ENCODE data around the gene FOXP1. TPM values are rescaled to one million over a fixed set of nuclear protein-coding genes. Genes with fewer than 3 reads are reported as not detected.

Gene FOXP1
- total RNA-seq, 1 donor from 2014 or later = 71.3 TPM

GRCh38 chr3:71559021-71559420, 24.5 kb downstream of the FOXP1 start:
- H3K9me3 Mint-ChIP-seq (ENCODE audit: unreplicated experiment) = no peaks in the 10 kb centered on the region
- TF ChIP-seq CTCF (IDR thresholded peaks at IDR 0.05; ENCODE audit: unreplicated experiment) = no peak
- no peaks in the 10 kb centered on the region for H3K27me3 Mint-ChIP-seq (ENCODE audit: unreplicated experiment)
- no peaks in the 10 kb centered on the region for H3K4me1 Mint-ChIP-seq (ENCODE audit: unreplicated experiment)
- no peak overlapping the region for H3K27ac Mint-ChIP-seq (ENCODE audit: unreplicated experiment)
- no peak for DNase-seq (ENCODE audit: low spot score)
- H3K36me3 Mint-ChIP-seq (ENCODE audit: low read depth, unreplicated experiment) = no peaks in the 10 kb centered on the region
- H3K4me3 Mint-ChIP-seq (ENCODE audit: unreplicated experiment) = no peak overlapping the region

- TF ChIP-seq CTCF (IDR thresholded peaks at IDR 0.05; ENCODE audit: unreplicated experiment) = no peak
- no peaks in the 10 kb centered on the region for H3K36me3 Mint-ChIP-seq (ENCODE audit: low read depth, unreplicated experiment)
- no peaks in the 10 kb centered on the region for H3K27me3 Mint-ChIP-seq (ENCODE audit: unreplicated experiment)
- H3K4me3 Mint-ChIP-seq (ENCODE audit: unreplicated experiment) = no peak overlapping the region
- H3K27ac Mint-ChIP-seq (ENCODE audit: unreplicated experiment) = no peak overlapping the region
- no peak for DNase-seq (ENCODE audit: low spot score)
- no peaks in the 10 kb centered on the region for H3K9me3 Mint-ChIP-seq (ENCODE audit: unreplicated experiment)
- H3K4me1 Mint-ChIP-seq (ENCODE audit: unreplicated experiment) = no peaks in the 10 kb centered on the region
Observed at GRCh38 chr3:71554649-71555048, 28.9 kb downstream of the FOXP1 start.

DNA sequence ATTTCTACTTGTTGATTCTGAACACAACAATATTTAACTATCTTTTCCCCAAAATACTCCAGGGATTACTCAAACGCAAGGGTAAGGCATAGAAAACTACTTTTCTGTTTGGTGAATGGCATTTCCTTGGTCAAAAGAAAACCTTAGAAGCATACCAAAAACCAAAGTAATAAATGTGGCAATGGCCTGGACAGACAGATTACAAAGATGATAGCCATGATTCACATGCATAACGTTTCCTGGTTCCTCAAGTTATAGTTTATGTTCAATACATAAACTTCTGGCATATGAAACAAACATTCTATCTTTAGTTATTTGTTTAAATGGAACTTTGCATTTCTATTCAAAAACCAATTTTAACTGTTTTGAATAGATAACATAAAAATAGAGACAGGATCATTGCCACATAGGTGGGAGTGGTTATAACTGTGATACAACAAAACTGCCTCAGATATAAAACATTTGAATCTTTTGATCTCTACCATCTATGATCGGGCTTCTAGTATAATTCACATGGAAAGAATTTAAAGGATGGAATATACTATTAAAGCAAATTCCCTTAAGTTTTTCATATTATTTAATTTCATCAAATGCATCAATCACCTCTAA, 32.1 kb downstream of the FOXP1 start:
- no peaks in the 10 kb centered on the region for H3K9me3 Mint-ChIP-seq (ENCODE audit: unreplicated experiment)
- no peak for DNase-seq (ENCODE audit: low spot score)
- H3K27ac Mint-ChIP-seq (ENCODE audit: unreplicated experiment) = no peak overlapping the region
- H3K4me3 Mint-ChIP-seq (ENCODE audit: unreplicated experiment) = no peak overlapping the region
- H3K36me3 Mint-ChIP-seq (ENCODE audit: low read depth, unreplicated experiment) = no peaks in the 10 kb centered on the region
- no peak for TF ChIP-seq CTCF (IDR thresholded peaks at IDR 0.05; ENCODE audit: unreplicated experiment)
- H3K4me1 Mint-ChIP-seq (ENCODE audit: unreplicated experiment) = peaks cover 21% of the 10 kb centered on the region
- H3K27me3 Mint-ChIP-seq (ENCODE audit: unreplicated experiment) = peaks cover 1% of the 10 kb centered on the region

DNA sequence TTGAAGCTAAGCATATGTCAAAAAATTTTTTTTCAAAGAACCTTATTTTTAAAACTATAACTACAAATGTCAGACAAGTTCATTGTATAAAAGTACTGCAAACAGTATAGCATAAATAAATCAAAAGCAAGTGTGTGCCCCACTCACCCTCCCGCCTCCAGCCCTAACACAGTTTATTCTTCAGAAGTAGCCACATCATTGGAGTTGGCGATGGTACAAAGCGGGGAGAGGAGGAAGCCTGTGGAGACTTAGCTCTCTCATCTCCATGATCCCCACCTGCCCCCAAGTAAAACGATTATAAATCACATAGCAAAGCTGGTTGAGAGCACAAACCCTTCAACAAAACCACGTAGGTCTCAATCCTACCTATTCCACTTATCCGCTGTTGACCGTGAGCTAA, 33.6 kb downstream of the FOXP1 start:
- no peak overlapping the region for H3K27ac Mint-ChIP-seq (ENCODE audit: unreplicated experiment)
- H3K9me3 Mint-ChIP-seq (ENCODE audit: unreplicated experiment) = no peaks in the 10 kb centered on the region
- H3K27me3 Mint-ChIP-seq (ENCODE audit: unreplicated experiment) = peaks cover 1% of the 10 kb centered on the region
- no peak for TF ChIP-seq CTCF (IDR thresholded peaks at IDR 0.05; ENCODE audit: unreplicated experiment)
- peaks cover 29% of the 10 kb centered on the region for H3K4me1 Mint-ChIP-seq (ENCODE audit: unreplicated experiment)
- no peak overlapping the region for H3K4me3 Mint-ChIP-seq (ENCODE audit: unreplicated experiment)
- H3K36me3 Mint-ChIP-seq (ENCODE audit: low read depth, unreplicated experiment) = no peaks in the 10 kb centered on the region
- DNase-seq (ENCODE audit: low spot score) = no peak

DNA sequence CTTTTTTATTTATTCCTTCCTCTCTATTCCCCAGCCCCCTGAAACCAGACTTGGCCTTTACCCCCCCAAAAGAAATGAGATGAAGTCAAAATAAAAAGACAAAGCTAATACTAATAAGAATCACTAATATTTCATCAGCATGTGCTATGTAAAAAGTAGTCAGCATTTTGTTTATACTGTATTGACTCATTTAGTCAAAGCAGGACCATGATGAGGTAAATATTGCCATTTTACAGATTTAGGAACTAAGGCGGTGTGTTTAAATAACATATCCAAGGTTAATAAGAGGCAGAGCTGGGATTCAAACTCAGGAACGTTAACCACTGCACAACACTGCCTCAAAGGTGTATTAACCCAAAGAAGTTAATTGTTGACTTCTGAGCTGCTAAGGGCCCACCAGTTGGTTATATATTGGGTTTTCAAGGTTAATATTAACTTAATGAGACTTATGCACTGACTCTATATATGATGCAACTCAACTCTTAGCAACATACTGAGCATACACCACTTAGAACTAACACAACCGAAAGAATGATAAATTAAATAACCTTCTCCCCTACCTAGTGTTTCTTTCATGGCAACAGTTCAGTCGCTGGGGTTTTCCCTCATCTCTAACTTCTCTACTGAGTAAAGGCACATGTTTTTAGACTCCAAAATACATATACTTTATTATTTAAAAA, 34.7 kb downstream of the FOXP1 start:
- TF ChIP-seq CTCF (IDR thresholded peaks at IDR 0.05; ENCODE audit: unreplicated experiment) = no peak
- H3K27me3 Mint-ChIP-seq (ENCODE audit: unreplicated experiment) = peaks cover 1% of the 10 kb centered on the region
- H3K4me1 Mint-ChIP-seq (ENCODE audit: unreplicated experiment) = peaks cover 35% of the 10 kb centered on the region
- no peak overlapping the region for H3K27ac Mint-ChIP-seq (ENCODE audit: unreplicated experiment)
- H3K9me3 Mint-ChIP-seq (ENCODE audit: unreplicated experiment) = no peaks in the 10 kb centered on the region
- DNase-seq (ENCODE audit: low spot score) = no peak
- H3K4me3 Mint-ChIP-seq (ENCODE audit: unreplicated experiment) = no peak overlapping the region
- H3K36me3 Mint-ChIP-seq (ENCODE audit: low read depth, unreplicated experiment) = no peaks in the 10 kb centered on the region
